Stimulated activated CD4-positive, alpha-beta T cell treated with anti-CD3 and anti-CD28 coated beads, Interleukin-4, amount 100 ng/mL, for 48 hours (primary cell): Measurements from ENCODE around the gene GPR78.

Experiments
- DNase-seq, 2 donors: peaks; one replicate each; pipeline ENCODE4 v3.0.0-alpha.2; 2020; ENCODE audit warnings: low read depth in 2 of 2

GPR78 gene

GRCh38 chr4:8586246-8586645 lies 6.1 kb downstream of the GPR78 start:
- DNase-seq, result no peak

GRCh38 chr4:8586671-8587468 lies 6.7 kb downstream of the GPR78 start:
- no peak for DNase-seq

- no peak for DNase-seq
These were observed 7.4 kb downstream of the GPR78 start for GRCh38 chr4:8587469-8588195.

GRCh38 chr4:8588196-8588470 lies 7.9 kb downstream of the GPR78 start:
- no peak for DNase-seq

- no peak for DNase-seq
These were observed 9.1 kb downstream of the GPR78 start for GRCh38 chr4:8589336-8589735.

GRCh38 chr4:8589823-8590545 lies 9.8 kb downstream of the GPR78 start:
- DNase-seq, result no peak

- no peak for DNase-seq
These were observed 10.3 kb downstream of the GPR78 start for GRCh38 chr4:8590546-8590880.

- no peak for DNase-seq
These were observed 10.9 kb downstream of the GPR78 start for GRCh38 chr4:8591114-8591513.

GRCh38 chr4:8591626-8592365 lies 11.6 kb downstream of the GPR78 start:
- no peak for DNase-seq

GRCh38 chr4:8592366-8593263 lies 12.4 kb downstream of the GPR78 start, which contains the start of gene CPZ:
Gene CPZ, plus strand, starts transcription at chr4:8592765. Its CDS starts 69 bp downstream, at chr4:8592834.
- no peak for DNase-seq

- DNase-seq, result no peak
These were observed 13.3 kb downstream of the GPR78 start for GRCh38 chr4:8593264-8594096.

GRCh38 chr4:8594097-8595038 lies 14.2 kb downstream of the GPR78 start:
- DNase-seq, result peak in 1 of 2 donors; percentile 3

GRCh38 chr4:8595237-8596087 lies 15.3 kb downstream of the GPR78 start:
- no peak for DNase-seq

GRCh38 chr4:8596891-8597290 lies 16.7 kb downstream of the GPR78 start:
- DNase-seq, result no peak

- no peak for DNase-seq
These were observed 17.1 kb downstream of the GPR78 start for GRCh38 chr4:8597319-8597718.

GRCh38 chr4:8597791-8598190 lies 17.6 kb downstream of the GPR78 start:
- no peak for DNase-seq

GRCh38 chr4:8598391-8599090 lies 18.3 kb downstream of the GPR78 start:
- DNase-seq, result no peak

GRCh38 chr4:8599091-8599460 lies 18.9 kb downstream of the GPR78 start:
- no peak for DNase-seq
